ENCODE measurements around the gene CHL1. TPM values are rescaled to one million over a fixed set of nuclear protein-coding genes. Genes with fewer than 3 reads are reported as not detected.

Gene CHL1
- total and polyA plus RNA-seq, 2 donors (not counting 1 experiment from before 2014, with no cell fraction given), result 6.2 to 18.0 TPM

- intact Hi-C loops (cut with micrococcal nuclease), result no loop called here
- Histone ChIP-seq H4K20me1 (ENCODE audit: control insufficient read depth, insufficient read depth, low read length, poor library complexity, severe bottlenecking) (no peaks in the 10 kb centered on the region), H3K4me1 (ENCODE audit: control insufficient read depth in 2 of 2, insufficient read depth in 2 of 2, low read length in 2 of 2) (no peaks in the 10 kb centered on the region), H3K79me2 (ENCODE audit: control insufficient read depth, insufficient read depth, low read length) (no peaks in the 10 kb centered on the region), H3K9ac (ENCODE audit: low read length) (no peak overlapping the region), H3K36me3 (replicated peaks in 1 of 2; ENCODE audit: control extremely low read depth in 1 of 2, control insufficient read depth in 1 of 2, extremely low read depth in 1 of 2, insufficient read depth in 2 of 2, low read length in 1 of 2) (no peaks in the 10 kb centered on the region), H3K4me3 (ENCODE audit: control extremely low read depth in 1 of 5, extremely low read depth in 1 of 5, insufficient read depth in 1 of 5, low read depth in 2 of 5, low read length in 4 of 5) (no peak overlapping the region), H3K4me2 (replicated peaks; ENCODE audit: low read depth, low read length, poor library complexity, severe bottlenecking) (no peak overlapping the region), H2AFZ (ENCODE audit: insufficient read depth, low read depth, low read length, poor library complexity, severe bottlenecking) (no peak overlapping the region), H3K27me3 (replicated peaks in 1 of 4; ENCODE audit: control extremely low read depth in 1 of 4, control insufficient read depth in 3 of 4, insufficient read depth in 4 of 4, low read length in 3 of 4) (no peaks in the 10 kb centered on the region), H3K9me3 (ENCODE audit: control extremely low read depth in 1 of 3, control insufficient read depth in 2 of 3, insufficient read depth in 1 of 3, low read length in 2 of 3) (no peaks in the 10 kb centered on the region), H3K27ac (ENCODE audit: low read length in 2 of 2) (no peak overlapping the region)
- DNase-seq (no peak), ATAC-seq (ENCODE audit: low read depth) (no peak)
- Mint-ChIP-seq H3K27me3 (no peaks in the 10 kb centered on the region), H3K27ac (no peak overlapping the region), H3K9me3 (ENCODE audit: insufficient read depth) (no peaks in the 10 kb centered on the region), H3K4me1 (no peaks in the 10 kb centered on the region), H3K4me3 (no peak overlapping the region)
- POLR2A ChIA-PET, result no interaction called here
- CTCF ChIA-PET, result no interaction called here
- WGBS (ENCODE audit: insufficient coverage), result no CpG with 5 or more reads among the region's 3 CpGs
- TF ChIP-seq, protein P1, sequence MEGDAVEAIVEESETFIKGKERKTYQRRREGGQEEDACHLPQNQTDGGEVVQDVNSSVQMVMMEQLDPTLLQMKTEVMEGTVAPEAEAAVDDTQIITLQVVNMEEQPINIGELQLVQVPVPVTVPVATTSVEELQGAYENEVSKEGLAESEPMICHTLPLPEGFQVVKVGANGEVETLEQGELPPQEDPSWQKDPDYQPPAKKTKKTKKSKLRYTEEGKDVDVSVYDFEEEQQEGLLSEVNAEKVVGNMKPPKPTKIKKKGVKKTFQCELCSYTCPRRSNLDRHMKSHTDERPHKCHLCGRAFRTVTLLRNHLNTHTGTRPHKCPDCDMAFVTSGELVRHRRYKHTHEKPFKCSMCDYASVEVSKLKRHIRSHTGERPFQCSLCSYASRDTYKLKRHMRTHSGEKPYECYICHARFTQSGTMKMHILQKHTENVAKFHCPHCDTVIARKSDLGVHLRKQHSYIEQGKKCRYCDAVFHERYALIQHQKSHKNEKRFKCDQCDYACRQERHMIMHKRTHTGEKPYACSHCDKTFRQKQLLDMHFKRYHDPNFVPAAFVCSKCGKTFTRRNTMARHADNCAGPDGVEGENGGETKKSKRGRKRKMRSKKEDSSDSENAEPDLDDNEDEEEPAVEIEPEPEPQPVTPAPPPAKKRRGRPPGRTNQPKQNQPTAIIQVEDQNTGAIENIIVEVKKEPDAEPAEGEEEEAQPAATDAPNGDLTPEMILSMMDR (IDR thresholded peaks at IDR 0.05), result no peak
- no peak for TF ChIP-seq EZH2 (IDR thresholded peaks at IDR 0.05; ENCODE audit: borderline replicate concordance, insufficient read depth, low read depth, low read length, poor library complexity, severe bottlenecking)
Observed at GRCh38 chr3:396293-396692, 199.7 kb downstream of the CHL1 start.

DNA sequence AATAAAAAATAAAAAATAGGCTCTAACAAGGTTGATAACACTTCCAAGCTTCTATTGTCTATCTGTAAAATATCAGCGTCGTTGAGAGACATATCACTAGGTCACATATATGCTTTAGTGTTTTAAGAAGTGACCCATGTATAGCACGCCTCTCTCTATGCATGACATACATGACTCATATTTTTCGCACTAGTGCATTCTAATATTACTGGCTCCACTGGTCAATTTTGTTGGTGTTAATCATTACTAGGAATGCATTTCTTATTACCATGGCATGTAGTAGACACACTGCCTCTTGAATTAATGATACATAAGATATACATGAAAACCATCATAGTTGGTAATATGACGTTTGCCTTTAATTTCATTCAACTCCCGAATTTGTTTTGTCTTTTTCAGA lies 203.1 kb downstream of the CHL1 start:
- intact Hi-C loops (cut with micrococcal nuclease), result no loop called here
- H3K27ac ChIP-seq (ENCODE audit: low read length in 2 of 2), result no peak overlapping the region
- no peaks in the 10 kb centered on the region for H3K9me3 ChIP-seq (ENCODE audit: control extremely low read depth in 1 of 3, control insufficient read depth in 2 of 3, insufficient read depth in 1 of 3, low read length in 2 of 3)
- Mint-ChIP-seq H3K4me1 (no peaks in the 10 kb centered on the region), H3K9me3 (ENCODE audit: insufficient read depth) (no peaks in the 10 kb centered on the region), H3K27ac (no peak overlapping the region), H3K4me3 (no peak overlapping the region), H3K27me3 (no peaks in the 10 kb centered on the region)
- H3K4me3 ChIP-seq (ENCODE audit: control extremely low read depth in 1 of 5, extremely low read depth in 1 of 5, insufficient read depth in 1 of 5, low read depth in 2 of 5, low read length in 4 of 5), result no peak overlapping the region
- no CpG with 5 or more reads among the region's 6 CpGs for WGBS (ENCODE audit: insufficient coverage)
- TF ChIP-seq, protein P1 (IDR thresholded peaks at IDR 0.05), result no peak
- no peak for TF ChIP-seq EZH2 (IDR thresholded peaks at IDR 0.05; ENCODE audit: borderline replicate concordance, insufficient read depth, low read depth, low read length, poor library complexity, severe bottlenecking)
- H4K20me1 ChIP-seq (ENCODE audit: control insufficient read depth, insufficient read depth, low read length, poor library complexity, severe bottlenecking), result no peaks in the 10 kb centered on the region
- no peaks in the 10 kb centered on the region for H3K79me2 ChIP-seq (ENCODE audit: control insufficient read depth, insufficient read depth, low read length)
- ATAC-seq (ENCODE audit: low read depth), result no peak
- H3K27me3 ChIP-seq (replicated peaks in 1 of 4; ENCODE audit: control extremely low read depth in 1 of 4, control insufficient read depth in 3 of 4, insufficient read depth in 4 of 4, low read length in 3 of 4), result no peaks in the 10 kb centered on the region
- H3K4me2 ChIP-seq (replicated peaks; ENCODE audit: low read depth, low read length, poor library complexity, severe bottlenecking), result no peak overlapping the region
- DNase-seq, result no peak
- no peak overlapping the region for H2AFZ ChIP-seq (ENCODE audit: insufficient read depth, low read depth, low read length, poor library complexity, severe bottlenecking)
- H3K36me3 ChIP-seq (replicated peaks in 1 of 2; ENCODE audit: control extremely low read depth in 1 of 2, control insufficient read depth in 1 of 2, extremely low read depth in 1 of 2, insufficient read depth in 2 of 2, low read length in 1 of 2), result no peaks in the 10 kb centered on the region
- no peaks in the 10 kb centered on the region for H3K4me1 ChIP-seq (ENCODE audit: control insufficient read depth in 2 of 2, insufficient read depth in 2 of 2, low read length in 2 of 2)
- ChIA-PET POLR2A (no interaction called here), CTCF (no interaction called here)
- H3K9ac ChIP-seq (ENCODE audit: low read length), result no peak overlapping the region
